GM23248 (cell line): ENCODE results near the gene EID1.

ENCODE experiments used
- EZH2 ChIP-seq: fragments of 200-600 bp; sonication (generic); IDR thresholded peaks from 2 replicates; pipeline ENCODE4 v1.6.1; 2018; ENCODE audit warnings: antibody characterized with exemption, mild to moderate bottlenecking; ENCODE audit not compliant: insufficient read depth, poor library complexity, severe bottlenecking
- EZH2phosphoT487 ChIP-seq: fragments of 200-600 bp; sonication (generic); IDR thresholded peaks from 2 replicates; pipeline ENCODE4 v1.6.1; 2018; ENCODE audit warnings: antibody characterized with exemption, moderate library complexity, mild to moderate bottlenecking, low read depth; ENCODE audit not compliant: insufficient read depth

DNA sequence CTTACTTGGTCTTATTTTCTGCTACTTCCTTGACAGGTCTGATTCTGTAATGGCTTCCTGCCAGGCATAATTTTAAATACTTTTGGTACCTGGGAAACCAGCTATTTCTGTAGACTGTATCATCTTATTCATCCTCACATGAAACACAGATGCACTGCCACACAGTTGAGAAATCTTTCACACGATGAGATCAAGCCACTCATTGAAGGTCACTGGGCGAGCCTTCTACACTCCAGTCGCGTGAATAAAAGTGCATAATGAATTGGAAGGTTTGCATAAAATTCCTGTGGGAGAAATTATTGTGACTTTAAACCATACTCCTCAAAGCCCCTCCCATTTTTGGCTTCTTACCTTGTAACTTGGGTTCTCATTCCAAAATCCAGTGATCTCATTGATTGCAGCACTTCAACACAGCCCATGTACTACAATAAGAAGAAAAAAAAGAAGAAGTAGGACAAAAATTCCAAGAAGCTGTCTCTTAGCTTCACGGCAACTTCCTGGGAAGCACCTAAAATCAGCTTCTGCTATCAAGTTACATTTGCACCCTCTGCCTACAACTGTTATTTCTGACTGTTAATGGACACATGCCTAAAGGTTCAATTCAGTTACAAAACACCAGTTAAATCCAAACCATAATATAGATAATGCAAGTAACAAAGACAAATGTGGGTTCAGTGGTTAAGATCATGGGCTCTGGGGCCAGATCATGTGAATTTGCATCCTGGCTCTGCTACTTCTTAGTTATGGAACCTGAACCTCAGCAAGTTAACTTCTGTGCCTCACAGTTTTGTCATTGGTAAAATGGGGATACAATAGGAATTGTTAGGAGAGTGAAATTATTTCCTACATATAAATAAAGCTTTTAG, 46.8 kb downstream of the EID1 start:
- no peak for TF ChIP-seq EZH2
- TF ChIP-seq EZH2phosphoT487 = no peak
